MV-4-11 (cell line): ENCODE results near the gene MAPK8IP3.
A peak's percentile ranks its signal among the peaks of the same experiment; 100 is the strongest.
"Not testable (repeated sequence)": the region's sequence is repeated elsewhere in the genome, so short reads cannot be mapped to it uniquely, and the experiment has no call there.

Experiments used
- DNase-seq: peaks from one replicate; lab custom pipeline; 2025; lab: John Stamatoyannopoulos, UW

The MAPK8IP3 gene

DNA sequence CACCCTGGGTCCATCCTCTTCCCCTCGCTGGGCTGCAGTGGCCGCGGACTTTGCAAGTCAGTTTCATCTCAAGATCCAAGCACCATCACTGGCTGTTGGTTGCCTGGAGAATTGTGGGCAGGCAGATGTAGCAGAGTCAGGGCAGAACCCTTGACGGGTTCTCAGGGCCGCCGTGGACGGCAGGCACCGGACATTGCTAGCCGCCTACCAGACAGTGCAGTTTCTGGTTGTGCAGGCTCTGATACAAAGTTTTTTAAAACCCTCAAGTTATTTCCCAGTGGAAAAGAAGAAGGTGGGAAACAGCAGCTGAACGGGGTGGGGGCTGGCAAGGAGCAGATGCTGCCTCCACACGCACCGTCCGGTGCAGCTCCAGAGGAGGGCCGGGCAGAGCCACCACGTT lies 3.4 kb downstream of the MAPK8IP3 start:
- DNase-seq = no peak

DNA sequence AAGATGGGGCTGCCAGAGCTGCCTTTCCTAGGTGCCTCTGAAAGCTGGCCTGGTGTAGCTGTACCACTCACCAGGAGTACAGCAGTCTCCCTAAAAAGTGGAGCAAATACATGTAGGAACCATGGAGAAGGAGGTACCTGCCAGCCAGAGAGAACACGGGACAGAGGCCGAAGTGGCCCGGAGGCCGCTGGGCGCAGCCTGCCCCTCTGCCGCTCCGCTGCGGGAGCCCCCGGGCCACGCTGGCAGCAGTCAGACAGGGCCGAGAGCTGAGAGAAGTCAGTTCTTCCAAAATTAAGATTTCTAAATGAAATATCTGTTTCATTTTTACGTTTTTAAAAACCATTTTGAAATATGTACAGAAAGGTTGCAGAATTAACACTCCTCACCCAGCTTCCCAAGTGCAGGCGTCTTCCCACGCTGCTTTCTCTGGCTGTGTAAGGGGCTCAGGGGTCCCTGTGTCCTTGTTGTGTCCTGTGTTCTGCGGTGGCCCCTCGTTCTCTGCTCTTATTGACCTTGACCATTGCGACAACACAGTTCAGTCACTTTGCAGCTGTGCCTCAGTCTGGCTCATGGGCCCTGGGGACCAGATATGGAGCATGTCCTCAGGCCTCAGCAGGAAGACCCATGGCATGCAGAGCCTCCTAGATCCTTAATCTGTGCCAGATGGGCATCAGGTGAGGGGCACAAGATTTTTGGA lies 5.0 kb downstream of the MAPK8IP3 start:
- DNase-seq = no peak

DNA sequence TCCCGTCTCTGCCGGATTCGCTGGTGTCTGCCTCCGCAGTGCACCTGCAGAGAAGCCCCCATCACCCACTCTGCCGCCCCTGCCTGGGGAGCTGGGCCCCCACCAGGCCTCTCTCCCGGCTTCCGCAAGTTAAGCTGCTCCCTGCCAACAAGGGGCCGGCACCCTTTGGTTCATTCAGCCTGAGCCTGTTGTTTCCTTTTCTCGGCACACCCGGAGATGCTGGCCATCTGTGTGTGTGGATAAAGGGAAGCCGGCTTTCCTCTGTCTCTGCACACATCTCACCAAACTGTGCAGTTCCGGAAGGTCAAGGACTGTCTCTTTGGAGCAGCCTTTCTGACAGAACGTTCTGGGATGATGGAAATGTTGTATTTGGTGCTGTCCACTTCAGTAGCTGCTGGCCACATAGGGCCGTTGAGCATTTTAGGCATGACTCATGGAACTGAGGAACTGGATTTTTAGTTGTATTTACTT lies 6.8 kb downstream of the MAPK8IP3 start:
- DNase-seq = no peak

GRCh38 chr16:1713331-1713730 lies 7.3 kb downstream of the MAPK8IP3 start:
- no peak for DNase-seq

DNA sequence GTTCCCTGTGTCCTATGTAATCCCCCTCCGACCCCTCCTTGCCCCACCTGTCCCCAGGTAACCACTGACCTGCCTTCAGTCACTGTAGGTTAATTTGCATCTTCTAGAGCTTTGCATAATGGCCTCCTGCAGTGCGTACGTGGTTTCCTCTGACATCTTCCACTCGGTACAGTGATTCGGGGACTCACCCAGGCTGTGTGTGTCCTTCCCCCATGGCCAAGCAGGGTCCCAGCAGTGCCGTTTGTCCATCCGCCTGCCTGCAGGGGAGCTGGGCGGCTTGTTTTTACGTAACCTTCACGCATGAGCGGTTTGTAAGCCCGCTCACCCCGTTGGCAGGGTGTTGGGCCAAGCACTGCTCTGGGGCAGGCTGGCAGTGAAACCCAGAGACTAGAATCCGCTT lies 7.9 kb downstream of the MAPK8IP3 start:
- peak; percentile 40 for DNase-seq

- no peak for DNase-seq
These were observed 9.2 kb downstream of the MAPK8IP3 start for GRCh38 chr16:1715220-1715619.

DNA sequence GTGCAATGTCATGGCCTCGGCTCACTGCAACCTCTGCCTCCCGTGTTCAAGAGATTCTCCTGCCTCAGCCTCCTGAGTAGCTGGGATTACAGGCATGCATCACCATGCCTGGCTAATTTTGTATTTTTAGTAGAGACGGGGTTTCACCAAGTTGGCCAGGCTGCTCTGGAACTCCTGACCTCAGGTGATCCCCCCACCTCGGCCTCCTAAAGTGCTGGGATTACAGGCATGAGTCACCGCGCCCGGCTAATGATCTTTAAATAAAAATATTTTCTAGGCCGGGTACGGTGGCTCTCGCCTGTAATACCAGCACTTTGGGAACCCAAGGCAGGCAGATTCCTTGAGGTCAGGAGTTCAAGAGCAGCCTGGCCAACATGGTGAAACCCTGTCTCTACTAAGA lies 12.2 kb downstream of the MAPK8IP3 start:
- DNase-seq = not testable (repeated sequence)

DNA sequence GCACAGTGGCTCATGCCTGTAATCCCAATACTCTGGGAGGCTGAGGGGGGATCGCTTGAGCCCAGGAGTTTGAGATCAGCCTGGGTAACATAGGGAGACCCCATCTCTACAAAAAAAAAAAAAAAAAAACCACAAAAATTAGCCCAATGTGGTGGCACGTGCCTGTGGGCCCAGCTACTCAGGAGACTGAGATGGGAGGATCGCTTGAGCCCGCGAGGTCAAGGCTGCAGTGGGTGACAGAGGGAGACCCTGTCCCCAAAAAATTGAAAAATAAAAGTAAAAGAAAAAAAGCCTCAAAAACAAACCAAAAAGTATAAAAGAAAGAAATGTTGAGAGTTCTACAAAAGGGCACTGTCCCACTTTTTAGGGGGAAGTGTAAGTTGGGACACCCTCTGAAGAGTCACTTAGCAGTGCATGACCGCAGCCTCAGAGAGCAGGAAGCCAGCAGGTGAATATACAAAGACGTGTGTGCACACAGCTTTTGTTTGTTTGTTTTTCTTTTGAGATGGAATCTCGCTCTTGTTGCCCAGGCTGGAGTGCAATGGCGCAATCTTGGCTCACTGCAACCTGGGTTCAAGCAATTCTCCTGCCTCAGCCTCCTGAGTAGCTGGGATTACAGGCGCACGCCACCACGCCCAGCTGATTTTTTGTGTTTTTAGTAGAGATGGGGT lies 13.7 kb downstream of the MAPK8IP3 start:
- peak; percentile 47 for DNase-seq

GRCh38 chr16:1721372-1721771 lies 15.4 kb downstream of the MAPK8IP3 start:
- no peak for DNase-seq

GRCh38 chr16:1723450-1724147 lies 17.6 kb downstream of the MAPK8IP3 start:
- peak; percentile 10 for DNase-seq

DNA sequence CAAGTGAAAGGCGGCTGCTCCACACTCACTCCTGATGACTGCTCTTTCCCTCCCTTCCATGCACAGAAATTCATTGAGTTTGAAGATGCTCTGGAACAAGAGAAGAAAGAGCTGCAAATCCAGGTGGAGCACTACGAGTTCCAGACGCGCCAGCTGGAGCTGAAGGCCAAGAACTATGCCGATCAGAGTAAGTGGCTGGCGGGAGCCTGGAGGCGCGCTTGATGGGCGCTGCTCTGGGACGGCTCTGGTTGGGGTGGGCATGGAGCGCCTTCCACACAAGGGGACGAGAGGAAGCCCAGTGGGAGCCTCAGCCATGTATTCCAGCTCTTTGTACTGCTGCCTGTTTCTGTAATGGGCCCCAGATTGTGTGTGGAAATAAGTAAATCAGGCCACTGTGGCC lies 18.5 kb downstream of the MAPK8IP3 start:
- DNase-seq = no peak

DNA sequence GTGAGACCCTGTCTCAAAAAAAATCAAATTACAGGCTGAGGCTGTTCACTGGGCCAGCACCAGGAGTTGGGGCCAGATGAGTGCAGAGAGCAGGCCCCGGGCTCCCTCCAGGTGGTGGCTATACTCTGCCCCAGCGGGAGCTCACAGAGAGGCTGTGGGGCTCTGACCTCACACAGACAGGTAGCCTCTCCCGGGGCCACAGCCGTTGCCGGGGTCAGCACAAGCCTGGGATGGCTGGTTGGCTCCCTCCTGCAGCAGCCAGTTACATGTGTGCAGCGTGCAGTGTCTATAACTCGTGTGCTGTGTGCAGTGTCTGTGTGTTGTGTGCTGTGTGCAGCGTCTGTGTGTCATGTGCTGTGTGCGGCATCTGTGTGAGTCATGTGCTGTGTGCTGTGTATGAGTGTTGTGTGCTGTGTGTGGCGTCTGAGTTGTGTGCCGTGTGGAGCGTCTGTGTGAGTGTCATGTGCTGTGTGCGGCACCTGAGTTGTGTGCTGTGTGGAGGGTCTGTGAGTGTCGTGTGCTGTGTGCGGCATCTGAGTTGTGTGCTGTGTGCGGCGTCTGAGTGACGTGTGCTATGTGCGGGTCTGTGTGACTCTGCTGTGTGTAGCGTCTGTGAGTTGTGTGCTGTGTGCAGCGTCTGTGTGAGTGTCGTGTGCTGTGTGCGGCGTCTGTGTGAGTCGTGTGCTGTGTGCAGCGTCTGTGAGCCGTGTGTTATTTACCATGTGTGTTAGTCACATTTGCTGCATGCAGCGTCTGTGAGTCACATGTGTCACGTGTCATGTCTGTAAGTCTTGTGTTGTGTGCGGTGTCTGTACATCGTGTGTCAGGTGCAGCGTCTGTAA lies 20.9 kb downstream of the MAPK8IP3 start:
- no peak for DNase-seq

- DNase-seq = no peak
These were observed 21.9 kb downstream of the MAPK8IP3 start for GRCh38 chr16:1727651-1728624.

DNA sequence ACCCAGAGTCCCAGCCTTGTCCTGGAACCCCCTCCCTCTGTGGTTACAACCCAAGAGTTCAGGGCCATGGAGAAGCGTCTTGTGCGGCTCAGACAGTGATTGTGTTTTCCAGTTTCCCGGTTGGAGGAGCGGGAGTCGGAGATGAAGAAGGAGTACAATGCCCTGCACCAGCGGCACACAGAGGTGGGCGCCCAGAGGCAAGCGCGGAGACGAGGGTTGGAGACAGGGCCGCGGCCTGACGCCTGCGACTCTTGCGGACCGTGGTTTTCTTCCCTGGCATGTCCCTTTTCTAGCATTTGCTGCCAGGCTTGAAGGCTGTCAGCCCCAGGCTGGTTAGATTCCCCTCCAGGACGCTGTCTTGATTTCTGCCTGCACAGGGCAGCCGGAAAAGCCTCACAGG lies 23.0 kb downstream of the MAPK8IP3 start:
- no peak for DNase-seq

DNA sequence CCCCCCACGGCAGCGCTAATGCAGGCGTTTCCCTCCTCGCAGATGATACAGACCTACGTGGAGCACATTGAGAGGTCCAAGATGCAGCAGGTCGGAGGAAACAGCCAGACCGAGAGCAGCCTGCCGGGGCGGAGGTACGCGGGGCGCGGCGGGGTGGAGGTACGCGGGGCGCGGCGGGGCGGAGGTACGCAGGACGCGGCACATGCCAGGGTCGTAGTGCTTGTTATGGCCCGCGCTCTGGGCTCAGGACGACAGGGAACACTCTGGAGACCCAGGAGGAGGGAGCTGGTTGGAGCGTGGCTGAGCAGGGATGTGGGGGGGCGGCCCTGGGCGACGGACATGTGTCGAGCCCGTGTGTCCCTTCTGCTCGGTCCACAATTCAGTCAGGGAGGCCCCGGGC lies 23.4 kb downstream of the MAPK8IP3 start:
- no peak for DNase-seq

- DNase-seq = no peak
These were observed 25.1 kb downstream of the MAPK8IP3 start for GRCh38 chr16:1731073-1731472.

- DNase-seq = no peak
These were observed 25.6 kb downstream of the MAPK8IP3 start for GRCh38 chr16:1731603-1732002.

DNA sequence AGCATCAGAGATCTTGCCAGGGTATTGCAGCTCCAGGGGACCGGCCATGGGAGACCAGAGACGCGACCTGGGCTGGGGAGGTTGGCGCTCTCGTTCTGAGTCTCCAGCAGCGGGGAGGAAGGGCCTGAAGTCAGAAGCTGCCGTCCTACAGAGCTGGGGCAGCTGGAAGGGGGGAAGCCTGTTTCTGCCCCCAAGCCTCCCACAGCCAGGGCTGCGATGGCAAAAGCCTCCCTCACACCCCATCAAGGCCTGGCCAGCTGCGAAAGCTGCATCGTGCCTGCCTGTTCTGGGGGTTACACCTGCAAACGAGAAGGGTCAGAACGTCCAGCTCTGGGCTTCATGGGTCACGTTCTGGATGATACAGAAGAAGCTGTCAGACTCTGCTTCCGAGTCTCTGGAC lies 26.1 kb downstream of the MAPK8IP3 start:
- DNase-seq = no peak

GRCh38 chr16:1732551-1732987 lies 26.6 kb downstream of the MAPK8IP3 start:
- not testable (repeated sequence) for DNase-seq

DNA sequence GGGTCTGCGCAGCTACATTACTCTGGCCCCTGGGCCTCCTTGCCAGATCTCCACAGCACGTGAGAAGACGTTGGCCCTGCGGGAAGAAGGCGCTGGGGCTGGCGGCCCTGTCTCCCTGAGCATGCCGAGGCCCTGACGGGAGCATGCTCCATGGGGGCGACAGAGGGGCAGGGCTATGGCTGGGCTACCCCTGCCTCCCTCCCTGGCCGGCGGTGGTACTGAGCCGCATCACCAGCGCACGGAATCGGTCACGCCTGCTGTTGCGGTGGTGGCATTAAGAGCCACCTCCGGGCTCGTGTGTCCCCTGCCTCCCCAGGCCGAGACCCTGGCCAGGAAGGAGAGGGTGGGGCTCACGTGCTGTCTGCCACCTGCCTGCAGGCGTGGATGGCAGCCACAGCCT lies 28.1 kb downstream of the MAPK8IP3 start:
- no peak for DNase-seq

DNA sequence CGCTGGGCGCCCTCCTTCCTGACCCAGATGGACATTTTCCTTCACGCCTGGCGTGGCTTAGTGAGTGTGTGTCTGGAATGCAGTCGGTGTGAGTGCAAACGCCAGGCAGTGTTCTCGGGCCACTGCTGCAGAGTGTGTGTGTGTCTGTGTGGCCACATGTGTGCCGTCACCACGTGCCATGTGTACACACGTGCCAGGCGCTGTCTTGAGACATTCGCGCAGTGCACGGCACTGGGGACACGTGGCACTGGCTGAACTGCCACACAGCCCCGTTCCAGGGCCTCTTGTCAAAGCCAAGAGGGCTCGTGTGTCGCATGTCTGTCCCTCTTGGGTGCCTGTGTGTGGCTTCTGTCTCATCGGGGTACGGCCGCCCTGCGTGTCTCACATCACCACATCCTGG lies 28.8 kb downstream of the MAPK8IP3 start:
- no peak for DNase-seq
